Right ventricle myocardium superior (tissue), 1 donor: Measurements from ENCODE around the gene TNRC18. TPM values are rescaled to one million over a fixed set of nuclear protein-coding genes. Genes with fewer than 3 reads are reported as not detected.
"Not testable (repeated sequence)": the region's sequence is repeated elsewhere in the genome, so short reads cannot be mapped to it uniquely, and the experiment has no call there.

Experiments
- ATAC-seq: fragments of 200-7000 bp; cut with Tn5 transposase; one replicate; pipeline ENCODE4 v1.9.1; 2020; ENCODE audit warnings: mild to moderate bottlenecking; ENCODE audit not compliant: poor library complexity
- DNase-seq: peaks from one replicate; pipeline ENCODE4 v3.0.0-alpha.2; 2020
- intact Hi-C: fragments of 100-400 bp; cut with DNase I; formaldehyde crosslinking; loops from one replicate; pipeline ENCODE4 v1.11.2; 2022
- total RNA-seq: library from RNA; stranded (reverse); fragmentation: NEBNext Ultra II Directional; extraction: Animal tissue kit (Norgen Biotek cat#: 25700); gene quantifications from one replicate; pipeline ENCODE4 v1.2.1, GENCODE V29; 2021
- donor health status: DM: no; HTN: yes; CAD: no; lungs with severe emphysema.

Gene TNRC18
- total RNA-seq, 1 donor from 2014 or later = 29.5 TPM

GRCh38 chr7:5313076-5313885 lies 110.4 kb downstream of the TNRC18 start:
- intact Hi-C loops, ATAC-seq, DNase-seq: not testable (repeated sequence)

- ATAC-seq, DNase-seq, intact Hi-C loops: not testable (repeated sequence)
These were observed 111.2 kb downstream of the TNRC18 start for GRCh38 chr7:5312276-5313070.

- DNase-seq (no peak), ATAC-seq (no peak)
- intact Hi-C loops = no loop called here
These were observed 112.7 kb downstream of the TNRC18 start for GRCh38 chr7:5310822-5311405.

- DNase-seq = no peak
- intact Hi-C loops = no loop called here
- ATAC-seq = no peak
These were observed 114.5 kb downstream of the TNRC18 start for GRCh38 chr7:5309146-5309545.

GRCh38 chr7:5307221-5308142 lies 116.2 kb downstream of the TNRC18 start:
- ATAC-seq, intact Hi-C loops, DNase-seq: not testable (repeated sequence)

GRCh38 chr7:5305050-5305449 lies 118.6 kb downstream of the TNRC18 start:
- intact Hi-C loops, ATAC-seq, DNase-seq: not testable (repeated sequence)

GRCh38 chr7:5303591-5304505 lies 119.8 kb downstream of the TNRC18 start:
- ATAC-seq (no peak), DNase-seq (no peak)
- intact Hi-C loops = no loop called here

GRCh38 chr7:5303061-5303460 lies 120.6 kb downstream of the TNRC18 start:
- ATAC-seq (no peak), DNase-seq (no peak)
- intact Hi-C loops = no loop called here

GRCh38 chr7:5302577-5302976 lies 121.1 kb downstream of the TNRC18 start:
- intact Hi-C loops = no loop called here
- no peak for DNase-seq
- ATAC-seq = peak; percentile 20

GRCh38 chr7:5300366-5300765 lies 123.3 kb downstream of the TNRC18 start:
- ATAC-seq (no peak), DNase-seq (no peak)
- intact Hi-C loops = no loop called here

- ATAC-seq = no peak
- intact Hi-C loops = no loop called here
- no peak for DNase-seq
These were observed 126.9 kb downstream of the TNRC18 start for GRCh38 chr7:5296611-5297226.

- intact Hi-C loops = no loop called here
- DNase-seq (no peak), ATAC-seq (no peak)
These were observed 127.5 kb downstream of the TNRC18 start for GRCh38 chr7:5296015-5296610.

- DNase-seq = no peak
- no peak for ATAC-seq
- intact Hi-C loops = no loop called here
These were observed 128.3 kb downstream of the TNRC18 start for GRCh38 chr7:5295039-5296014.

GRCh38 chr7:5294169-5294987 lies 129.3 kb downstream of the TNRC18 start:
- no peak for DNase-seq

More at GRCh38 chr7:5294169-5294987, 129.3 kb downstream of the TNRC18 start:
- no peak for ATAC-seq
- intact Hi-C loops = no loop called here
